Measurements from ENCODE around the gene TBCE. TPM values are rescaled to one million over a fixed set of nuclear protein-coding genes. Genes with fewer than 3 reads are reported as not detected.
"Not testable (repeated sequence)": the region's sequence is repeated elsewhere in the genome, so short reads cannot be mapped to it uniquely, and the experiment has no call there.

Gene TBCE
- total RNA-seq, 1 donor from 2014 or later: 53.9 TPM

DNA sequence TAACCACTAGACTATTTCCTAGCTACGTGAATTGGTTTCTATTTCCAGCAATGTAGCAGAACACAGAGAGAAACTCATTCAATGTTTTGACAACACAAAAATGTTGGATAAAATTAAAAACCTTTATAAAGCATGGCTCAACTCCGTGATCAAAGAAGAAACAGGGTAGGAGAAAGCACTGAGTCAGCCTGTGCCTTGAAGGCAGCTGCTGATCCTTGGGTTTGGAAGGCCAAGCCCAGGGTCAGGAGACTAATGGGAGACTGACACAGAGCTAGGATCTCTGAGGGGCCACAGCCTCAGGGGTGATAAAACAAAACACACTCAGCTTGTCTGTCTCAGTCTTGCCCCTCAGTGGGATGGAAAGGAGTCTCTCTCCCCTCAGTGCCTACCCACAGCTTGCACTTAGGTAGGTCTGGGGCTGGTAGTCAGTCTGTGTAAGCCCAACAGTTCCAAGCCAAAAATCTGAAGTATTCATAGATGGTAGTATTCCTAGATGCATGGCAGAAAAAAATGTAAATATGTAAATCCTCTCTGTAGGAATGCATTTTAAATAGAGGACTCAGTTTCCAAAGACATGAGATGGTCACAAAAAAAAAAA is 83.8 kb downstream of the TBCE start:
- no peak for DNase-seq (ENCODE audit: low spot score)

- no peak for DNase-seq (ENCODE audit: low spot score)
Observed at GRCh38 chr1:235454021-235454420, 86.8 kb downstream of the TBCE start.

- no peak for DNase-seq (ENCODE audit: low spot score)
Observed at GRCh38 chr1:235455097-235455496, 87.9 kb downstream of the TBCE start.

GRCh38 chr1:235455823-235456222 is 88.6 kb downstream of the TBCE start:
- DNase-seq (ENCODE audit: low spot score): no peak

GRCh38 chr1:235457856-235458255 is 90.6 kb downstream of the TBCE start:
- DNase-seq (ENCODE audit: low spot score): not testable (repeated sequence)

DNA sequence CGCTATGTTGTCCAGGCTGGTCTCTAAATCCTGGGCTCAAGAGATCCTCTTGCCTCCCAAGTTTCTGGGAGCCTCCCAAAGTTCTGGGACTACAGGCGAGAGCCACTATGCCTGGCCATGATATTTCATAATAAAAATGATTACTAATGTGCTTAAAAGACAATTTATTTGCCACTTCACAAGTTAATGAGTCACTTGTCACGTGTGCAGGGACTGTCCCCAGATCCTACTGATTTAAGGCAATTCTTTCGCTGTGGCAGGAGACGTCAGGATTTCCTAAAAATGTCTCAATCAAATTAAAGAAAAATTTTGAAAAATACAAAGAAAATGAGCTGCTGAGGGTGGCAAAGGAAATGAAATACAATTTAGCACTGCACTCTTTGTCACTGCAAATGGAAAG is 93.5 kb downstream of the TBCE start:
- DNase-seq (ENCODE audit: low spot score): no peak

DNA sequence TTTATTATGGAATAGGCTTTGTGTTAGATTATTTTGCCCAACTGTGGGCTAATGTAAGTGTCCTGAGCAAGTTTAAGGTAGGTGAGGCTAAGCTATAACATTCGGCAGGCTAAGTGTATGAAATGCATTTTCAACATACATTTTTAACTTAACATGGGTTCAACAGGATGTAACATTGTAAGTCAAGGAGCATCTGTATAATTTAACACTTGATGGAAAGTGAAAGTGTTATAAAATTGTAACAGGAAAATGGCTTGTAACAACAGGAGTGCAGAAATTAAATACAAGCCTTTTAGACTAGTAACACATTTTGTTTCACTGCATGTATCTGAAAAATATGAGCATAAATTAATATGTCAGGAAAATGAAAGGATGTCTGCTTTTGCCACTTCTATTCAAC is 94.7 kb downstream of the TBCE start:
- DNase-seq (ENCODE audit: low spot score): no peak

DNA sequence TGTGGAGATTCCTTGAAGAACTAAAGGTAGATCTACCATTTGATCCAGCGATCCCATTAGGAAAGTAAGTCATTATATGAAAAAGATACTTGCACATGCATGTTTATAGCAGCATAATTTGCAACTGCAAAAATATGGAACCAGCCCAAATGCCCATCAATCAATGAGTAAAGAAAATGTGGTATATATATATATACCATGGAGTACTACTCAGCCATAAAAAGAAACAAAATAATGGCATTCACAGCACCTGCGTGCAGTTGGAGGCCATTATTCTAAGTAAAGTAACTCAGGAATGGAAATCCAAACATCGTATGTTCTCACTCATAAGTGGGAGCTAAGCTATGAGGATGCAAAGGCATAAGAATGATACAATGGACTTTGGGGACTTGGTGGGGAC is 95.6 kb downstream of the TBCE start:
- not testable (repeated sequence) for DNase-seq (ENCODE audit: low spot score)

DNA sequence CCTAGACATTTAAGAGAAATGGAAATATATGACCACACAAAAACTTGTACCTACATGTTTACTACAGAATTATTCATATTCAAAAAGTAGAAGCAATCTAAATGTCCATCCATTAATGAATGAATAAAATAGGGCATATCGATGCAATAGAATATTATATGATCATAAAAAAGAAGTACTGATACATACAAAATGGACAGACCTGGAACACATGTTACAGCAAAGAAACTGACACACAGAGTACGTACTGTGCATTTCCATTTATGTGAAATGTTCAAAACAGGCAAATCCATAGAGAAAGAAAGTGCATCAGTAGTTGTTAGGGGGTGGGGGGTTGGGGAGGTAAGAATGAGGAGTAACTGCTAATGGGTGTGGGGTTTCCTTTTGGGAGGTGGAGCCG is 97.8 kb downstream of the TBCE start:
- no peak for DNase-seq (ENCODE audit: low spot score)

GRCh38 chr1:235468004-235468403 is 100.8 kb downstream of the TBCE start:
- DNase-seq (ENCODE audit: low spot score): peak; percentile 11

DNA sequence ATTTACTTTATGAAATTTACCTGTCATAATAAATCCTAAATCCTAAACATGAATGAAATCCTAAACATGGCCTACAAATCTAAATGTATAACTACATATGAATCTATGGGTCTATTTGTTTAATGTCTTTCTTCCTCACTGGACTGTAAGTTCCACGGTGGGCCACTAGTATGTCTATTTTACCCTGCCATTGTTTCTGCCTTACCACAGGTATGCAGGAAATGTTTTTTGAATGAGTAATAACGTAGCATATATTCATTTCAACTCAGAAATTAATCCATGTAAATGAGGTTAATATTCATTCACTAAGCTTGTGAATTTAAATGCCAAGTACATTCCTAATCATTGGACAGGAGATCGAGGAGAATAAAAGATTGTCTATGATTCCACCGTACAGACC is 101.7 kb downstream of the TBCE start:
- no peak for DNase-seq (ENCODE audit: low spot score)

DNA sequence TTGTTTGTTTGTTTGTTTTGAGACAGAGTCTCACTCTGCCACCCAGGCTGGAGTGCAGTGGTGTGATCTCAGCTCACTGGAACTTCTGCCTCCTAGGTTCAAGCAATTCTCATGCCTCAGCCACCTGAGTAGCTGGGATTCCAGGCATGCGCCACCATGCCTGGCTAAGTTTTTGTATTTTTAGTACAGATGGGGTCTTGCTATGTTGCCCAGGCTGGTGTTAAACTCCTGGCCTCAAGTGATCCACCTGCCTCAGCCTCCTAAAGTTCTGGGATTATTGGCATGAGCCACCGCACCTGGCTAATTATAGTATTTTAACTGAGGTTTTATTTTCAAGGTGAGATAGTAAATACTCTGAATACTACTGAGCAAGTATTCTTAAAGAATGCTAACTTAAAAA is 102.7 kb downstream of the TBCE start:
- DNase-seq (ENCODE audit: low spot score): not testable (repeated sequence)

GRCh38 chr1:235470741-235471439 is 103.7 kb downstream of the TBCE start:
- no peak for DNase-seq (ENCODE audit: low spot score)

GRCh38 chr1:235473806-235474205 is 106.6 kb downstream of the TBCE start:
- DNase-seq (ENCODE audit: low spot score): no peak

GRCh38 chr1:235483090-235483489 is 115.9 kb downstream of the TBCE start:
- DNase-seq (ENCODE audit: low spot score): no peak

- no peak for DNase-seq (ENCODE audit: low spot score)
Observed at GRCh38 chr1:235485558-235485957, 118.3 kb downstream of the TBCE start.

DNA sequence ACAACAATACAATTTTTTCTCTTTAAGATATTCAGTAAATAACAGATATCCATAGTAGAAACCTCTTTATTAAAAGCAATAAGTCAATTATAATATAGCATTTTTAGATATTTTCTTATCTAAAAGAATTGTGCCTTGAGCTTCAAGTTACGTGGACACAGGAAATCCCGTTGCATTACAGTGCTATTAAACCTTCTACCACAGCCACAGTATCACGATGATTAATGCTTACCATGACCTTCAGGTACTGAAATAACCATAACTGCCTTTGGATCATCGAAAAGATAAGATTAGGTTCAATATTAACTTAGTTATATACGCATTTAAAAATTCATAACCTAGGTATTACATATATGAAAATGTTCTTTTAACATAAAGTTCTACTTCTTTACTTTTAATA is 119.1 kb downstream of the TBCE start:
- no peak for DNase-seq (ENCODE audit: low spot score)

GRCh38 chr1:235491644-235492043 is 124.4 kb downstream of the TBCE start:
- no peak for DNase-seq (ENCODE audit: low spot score)

- DNase-seq (ENCODE audit: low spot score): no peak
Observed at GRCh38 chr1:235494531-235494930, 127.3 kb downstream of the TBCE start.

- no peak for DNase-seq (ENCODE audit: low spot score)
Observed at GRCh38 chr1:235495030-235495429, 127.8 kb downstream of the TBCE start.

DNA sequence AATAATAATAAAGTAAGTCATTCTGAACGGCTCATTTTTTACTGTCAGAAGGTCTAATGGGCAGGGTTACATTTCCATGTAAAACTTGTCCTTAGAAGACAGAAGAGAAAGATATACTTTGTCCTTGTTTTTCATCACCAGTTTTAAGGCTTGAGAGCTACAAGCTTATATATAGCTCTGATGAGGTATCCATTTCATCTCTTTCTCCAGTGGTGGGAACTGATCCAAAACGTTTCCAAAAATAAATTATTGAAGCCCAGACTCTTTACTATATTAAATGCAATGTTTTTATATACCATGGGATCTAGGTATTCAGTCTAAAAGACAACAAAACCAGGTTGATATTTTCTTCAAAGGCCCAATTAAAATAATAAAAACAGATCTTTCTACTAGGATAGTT is 128.3 kb downstream of the TBCE start:
- no peak for DNase-seq (ENCODE audit: low spot score)

GRCh38 chr1:235500971-235501540 is 133.8 kb downstream of the TBCE start:
- no peak for DNase-seq (ENCODE audit: low spot score)

All from umbilical cord (tissue), 2 donors.